K562 (cell line): ENCODE measurements around the gene AKT3. TPM values are rescaled to one million over a fixed set of nuclear protein-coding genes. Genes with fewer than 3 reads are reported as not detected.

ENCODE experiments used
- CHCHD3 ChIP-seq: fragments of 250-450 bp; sonication (Bioruptor Pico); IDR thresholded peaks from 2 replicates; pipeline ENCODE4 v2.1.2; 2022; ENCODE audit warnings: mild to moderate bottlenecking
- CHD7 ChIP-seq: fragments of 200-600 bp; sonication (generic); IDR thresholded peaks from one replicate; pipeline ENCODE4 v1.6.1; 2012; ENCODE audit warnings: mild to moderate bottlenecking, low read depth, low read length, inconsistent platforms
- HIVEP1 ChIP-seq: fragments of 250-450 bp; sonication (Bioruptor Pico); IDR thresholded peaks from 2 replicates; pipeline ENCODE4 v1.4.0; 2020; ENCODE audit warnings: mild to moderate bottlenecking
- THRB ChIP-seq: fragments of 450-650 bp; formaldehyde crosslinking; conservative IDR thresholded peaks from 2 replicates; pipeline ENCODE4 v1.4.0; 2022; ENCODE audit warnings: mild to moderate bottlenecking, missing genetic modification characterization
- U2AF2 ChIP-seq: fragments of 200-400 bp; formaldehyde crosslinking; optimal IDR thresholded peaks from 2 replicates; pipeline ENCODE3; 2017; ENCODE audit warnings: low read depth, mild to moderate bottlenecking, low read length
- ZNF699 ChIP-seq: fragments of 250-450 bp; sonication (Bioruptor Pico); IDR thresholded peaks from 2 replicates; pipeline ENCODE4 v1.8.0; 2021; ENCODE audit warnings: mild to moderate bottlenecking, moderate library complexity; ENCODE audit not compliant: insufficient replicate concordance
- polyA plus RNA-seq, 8 experiments: library from polyadenylated mRNA; depleted of rRNA in 4 of 8; stranded (reverse) in 5 of 8; unstranded in 3 of 8; fragments of >200 nt; fragmentation: Nextera tagmentation in 2 of 8; fragmentation: Illumina TruSeq in 1 of 8; extraction: Ambion mirVana in 2 of 8; extraction: Trizol in 1 of 8; gene quantifications; 2 replicates each; pipeline versions ENCODE4 v1.2.1 to v1.2.3, GENCODE V29; 2011 to 2014; ENCODE audit warnings: inconsistent platforms in 1 of 8, missing spikeins in 1 of 8
- total RNA-seq, 7 experiments: library from RNA; depleted of rRNA in 6 of 7; stranded (reverse); fragments of >200 nt in 6 of 7; fragmentation: Illumina TruSeq in 2 of 7; extraction: Trizol in 2 of 7; gene quantifications; 2 replicates each; pipeline versions ENCODE4 v1.2.1 to v1.2.3, GENCODE V29; 2011 to 2021; ENCODE audit warnings: low replicate concordance in 1 of 7
- TF ChIP-seq, protein P1 (sequence below): fragments of 450-650 bp; IDR thresholded peaks from 2 replicates; pipeline ENCODE4 v1.6.1; 2017; ENCODE audit warnings: antibody characterized with exemption

Gene AKT3
- total and polyA plus RNA-seq, 9 of the 15 experiments (the other 6 are each of a cell fraction or from before 2014, with no cell fraction given): 0.04 to 0.54 (median 0.18) TPM; not detected in 1

- TF ChIP-seq, protein P1, sequence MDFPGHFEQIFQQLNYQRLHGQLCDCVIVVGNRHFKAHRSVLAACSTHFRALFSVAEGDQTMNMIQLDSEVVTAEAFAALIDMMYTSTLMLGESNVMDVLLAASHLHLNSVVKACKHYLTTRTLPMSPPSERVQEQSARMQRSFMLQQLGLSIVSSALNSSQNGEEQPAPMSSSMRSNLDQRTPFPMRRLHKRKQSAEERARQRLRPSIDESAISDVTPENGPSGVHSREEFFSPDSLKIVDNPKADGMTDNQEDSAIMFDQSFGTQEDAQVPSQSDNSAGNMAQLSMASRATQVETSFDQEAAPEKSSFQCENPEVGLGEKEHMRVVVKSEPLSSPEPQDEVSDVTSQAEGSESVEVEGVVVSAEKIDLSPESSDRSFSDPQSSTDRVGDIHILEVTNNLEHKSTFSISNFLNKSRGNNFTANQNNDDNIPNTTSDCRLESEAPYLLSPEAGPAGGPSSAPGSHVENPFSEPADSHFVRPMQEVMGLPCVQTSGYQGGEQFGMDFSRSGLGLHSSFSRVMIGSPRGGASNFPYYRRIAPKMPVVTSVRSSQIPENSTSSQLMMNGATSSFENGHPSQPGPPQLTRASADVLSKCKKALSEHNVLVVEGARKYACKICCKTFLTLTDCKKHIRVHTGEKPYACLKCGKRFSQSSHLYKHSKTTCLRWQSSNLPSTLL: no peak
- no peak for TF ChIP-seq CHCHD3 (CRISPR knock-in tag)
- no peak for TF ChIP-seq U2AF2
- no peak for TF ChIP-seq THRB (CRISPR knock-in tag)
- no peak for TF ChIP-seq HIVEP1 (CRISPR knock-in tag)
- TF ChIP-seq ZNF699 (CRISPR knock-in tag): no peak
- no peak for TF ChIP-seq CHD7
Measured at GRCh38 chr1:243510928-243511327, 339.1 kb downstream of the AKT3 start (continued).
